Endothelial cell of umbilical vein (primary cell): ENCODE results near the gene OSER1.

Source experiments
- EZH2 ChIP-seq: IDR thresholded peaks from 2 replicates; pipeline ENCODE4 v1.6.1; 2012; ENCODE audit warnings: borderline replicate concordance, low read depth, mild to moderate bottlenecking, moderate library complexity, low read length, inconsistent platforms; ENCODE audit not compliant: severe bottlenecking
- FOS ChIP-seq: IDR thresholded peaks from 2 replicates; pipeline ENCODE4 v1.6.1; 2011; ENCODE audit warnings: mild to moderate bottlenecking, low read length, moderate library complexity, borderline replicate concordance; ENCODE audit not compliant: insufficient read depth
- GATA2 ChIP-seq: IDR thresholded peaks from 2 replicates; pipeline ENCODE4 v1.7.0; 2011; ENCODE audit warnings: low read depth, mild to moderate bottlenecking, moderate library complexity, mixed read lengths, low read length; ENCODE audit not compliant: insufficient read length, insufficient read depth
- JUN ChIP-seq: IDR thresholded peaks from 2 replicates; pipeline ENCODE4 v1.6.1; 2011; ENCODE audit warnings: borderline replicate concordance, low read depth; ENCODE audit not compliant: insufficient read length, insufficient read depth
- MYC ChIP-seq: IDR thresholded peaks from one replicate; pipeline ENCODE4 v1.6.1; 2011; ENCODE audit warnings: mild to moderate bottlenecking, low read depth, low read length
- POLR2A ChIP-seq: IDR thresholded peaks from 2 replicates; pipeline ENCODE4 v1.6.1; 2012; ENCODE audit warnings: low read depth, mild to moderate bottlenecking, control low read depth, low read length
- POLR2AphosphoS5 ChIP-seq: IDR thresholded peaks from 2 replicates; pipeline ENCODE4 v1.6.1; 2012; ENCODE audit warnings: low read depth, mild to moderate bottlenecking, control low read depth, low read length, moderate library complexity; ENCODE audit not compliant: insufficient read depth
- TF ChIP-seq, protein P1 (sequence below), 2 donors: IDR thresholded peaks; 1 replicate in 1 of 2; 2 replicates in 1 of 2; pipeline ENCODE4 v1.5.1; 2011; ENCODE audit warnings: low read length in 2 of 2, mild to moderate bottlenecking in 2 of 2, moderate library complexity in 2 of 2, control low read depth in 1 of 2, inconsistent platforms in 1 of 2, low read depth in 1 of 2; ENCODE audit not compliant: insufficient read depth in 1 of 2; ENCODE audit errors: extremely low read depth in 1 of 2
- TF ChIP-seq, protein P2 (sequence below): IDR thresholded peaks from 2 replicates; pipeline ENCODE4 v1.6.1; 2011; ENCODE audit not compliant: insufficient read depth, insufficient read length

DNA sequence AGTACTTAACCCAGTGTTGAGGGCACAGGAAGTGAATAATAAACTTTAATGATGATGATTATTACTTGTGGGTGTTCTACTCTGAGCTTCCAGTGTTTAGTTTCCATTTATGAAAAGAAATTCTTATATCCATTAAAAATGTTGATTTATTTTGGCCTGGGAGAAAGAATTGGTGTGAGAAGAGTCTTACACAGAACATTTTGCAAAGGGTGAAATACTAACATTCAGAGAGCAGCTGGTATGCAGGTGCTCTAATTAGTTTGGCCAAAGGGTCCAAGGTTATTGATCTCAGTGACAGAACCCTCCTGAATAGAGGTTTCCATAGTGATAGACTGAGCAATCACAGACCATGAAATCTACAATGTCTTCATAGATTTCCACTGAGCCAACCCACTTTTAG lies 4.4 kb downstream of the OSER1 start:
- TF ChIP-seq, protein P1, sequence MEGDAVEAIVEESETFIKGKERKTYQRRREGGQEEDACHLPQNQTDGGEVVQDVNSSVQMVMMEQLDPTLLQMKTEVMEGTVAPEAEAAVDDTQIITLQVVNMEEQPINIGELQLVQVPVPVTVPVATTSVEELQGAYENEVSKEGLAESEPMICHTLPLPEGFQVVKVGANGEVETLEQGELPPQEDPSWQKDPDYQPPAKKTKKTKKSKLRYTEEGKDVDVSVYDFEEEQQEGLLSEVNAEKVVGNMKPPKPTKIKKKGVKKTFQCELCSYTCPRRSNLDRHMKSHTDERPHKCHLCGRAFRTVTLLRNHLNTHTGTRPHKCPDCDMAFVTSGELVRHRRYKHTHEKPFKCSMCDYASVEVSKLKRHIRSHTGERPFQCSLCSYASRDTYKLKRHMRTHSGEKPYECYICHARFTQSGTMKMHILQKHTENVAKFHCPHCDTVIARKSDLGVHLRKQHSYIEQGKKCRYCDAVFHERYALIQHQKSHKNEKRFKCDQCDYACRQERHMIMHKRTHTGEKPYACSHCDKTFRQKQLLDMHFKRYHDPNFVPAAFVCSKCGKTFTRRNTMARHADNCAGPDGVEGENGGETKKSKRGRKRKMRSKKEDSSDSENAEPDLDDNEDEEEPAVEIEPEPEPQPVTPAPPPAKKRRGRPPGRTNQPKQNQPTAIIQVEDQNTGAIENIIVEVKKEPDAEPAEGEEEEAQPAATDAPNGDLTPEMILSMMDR (IDR thresholded peaks at IDR 0.05; ENCODE audit: extremely low read depth in 1 of 2, insufficient read depth in 1 of 2, low read depth in 1 of 2, low read length in 2 of 2) = no peak
- no peak for TF ChIP-seq POLR2AphosphoS5
- TF ChIP-seq JUN = no peak
- no peak for TF ChIP-seq POLR2A
- TF ChIP-seq EZH2 = no peak
- TF ChIP-seq GATA2 = no peak
- TF ChIP-seq, protein P2, sequence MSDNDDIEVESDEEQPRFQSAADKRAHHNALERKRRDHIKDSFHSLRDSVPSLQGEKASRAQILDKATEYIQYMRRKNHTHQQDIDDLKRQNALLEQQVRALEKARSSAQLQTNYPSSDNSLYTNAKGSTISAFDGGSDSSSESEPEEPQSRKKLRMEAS = no peak
- no peak for TF ChIP-seq MYC
- no peak for TF ChIP-seq FOS
